NB4 (cell line): ENCODE measurements around the gene OXNAD1.

Experiments
- CTCF ChIP-seq: IDR thresholded peaks from one replicate; pipeline ENCODE4 v1.5.1; 2012; ENCODE audit warnings: low read depth, low read length
- MYC ChIP-seq: IDR thresholded peaks from 2 replicates; pipeline ENCODE4 v1.6.1; 2011; ENCODE audit warnings: low read depth, low read length
- POLR2A ChIP-seq: IDR thresholded peaks from 2 replicates; pipeline ENCODE4 v1.6.1; 2011; ENCODE audit warnings: mild to moderate bottlenecking; ENCODE audit not compliant: insufficient read length; ENCODE audit errors: extremely low read depth
- TF ChIP-seq, protein P1 (sequence below): IDR thresholded peaks from 2 replicates; pipeline ENCODE4 v1.6.1; 2011; ENCODE audit warnings: low read depth, low read length

DNA sequence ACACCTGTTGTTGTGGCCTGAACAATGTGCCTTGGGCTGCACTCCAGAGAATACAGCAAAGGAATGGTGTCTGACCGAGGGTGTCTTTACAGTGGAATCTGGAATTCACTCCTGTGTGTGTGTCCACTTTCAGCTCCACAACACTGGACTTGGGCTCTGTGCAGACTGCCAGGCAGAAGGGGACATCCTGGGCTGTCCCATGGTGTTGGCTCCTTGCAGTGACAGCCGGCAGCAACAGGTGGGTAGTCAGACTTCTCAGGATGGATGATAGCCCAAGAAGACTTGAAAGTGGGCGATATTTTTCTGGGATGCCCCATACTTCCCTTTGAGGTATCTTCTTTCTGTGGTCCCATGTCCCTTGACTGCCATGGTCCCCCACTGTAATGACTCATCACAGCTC lies 45.2 kb upstream of the OXNAD1 start:
- TF ChIP-seq CTCF (no peak), POLR2A (no peak), MYC (no peak)
- TF ChIP-seq, protein P1, sequence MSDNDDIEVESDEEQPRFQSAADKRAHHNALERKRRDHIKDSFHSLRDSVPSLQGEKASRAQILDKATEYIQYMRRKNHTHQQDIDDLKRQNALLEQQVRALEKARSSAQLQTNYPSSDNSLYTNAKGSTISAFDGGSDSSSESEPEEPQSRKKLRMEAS = no peak
